ENCODE data around the gene LOXHD1. TPM values are rescaled to one million over a fixed set of nuclear protein-coding genes. Genes with fewer than 3 reads are reported as not detected.

The LOXHD1 gene
- total RNA-seq, 1 experiment from 2014 or later = not detected

DNA sequence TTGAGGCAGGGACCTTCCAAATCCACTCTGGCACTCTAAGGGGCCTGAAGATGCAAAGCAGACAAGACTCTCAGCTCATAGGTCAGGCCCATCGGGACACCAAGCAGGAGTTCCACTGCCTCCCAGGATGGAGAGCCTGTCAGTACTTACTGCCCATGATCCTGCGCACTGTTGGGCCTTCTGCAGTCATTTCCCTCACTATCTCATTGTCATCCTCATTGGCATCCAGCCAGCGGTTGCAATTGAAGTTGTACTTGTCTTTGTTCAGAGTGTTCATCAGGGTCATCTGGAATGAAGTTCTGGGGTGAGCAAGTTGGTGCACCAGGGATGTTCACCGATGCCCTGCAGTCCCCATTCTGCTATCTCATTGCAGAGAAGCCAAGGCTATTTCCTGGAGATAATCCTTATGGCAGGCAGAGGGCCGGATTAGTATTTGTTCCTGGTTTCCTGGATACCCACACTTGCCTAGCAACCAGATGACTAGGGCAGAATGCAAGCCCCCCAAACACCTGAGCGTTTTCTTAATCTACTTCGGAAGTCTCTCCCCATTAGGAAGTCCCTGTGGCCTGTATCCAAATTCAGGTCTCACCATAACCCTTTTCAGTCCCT is 65.1 kb downstream of the LOXHD1 start:
- POLR2A ChIA-PET = no interaction called here
- BruUV-seq (replicated peaks) = no TSS peak

GRCh38 chr18:46590103-46590502 is 66.9 kb downstream of the LOXHD1 start:
- Histone ChIP-seq H3K9me3 (ENCODE audit: control insufficient read depth, insufficient read depth, low read depth, low read length) (no peaks in the 10 kb centered on the region), H3K27me3 (ENCODE audit: control insufficient read depth, insufficient read depth, low read length) (no peaks in the 10 kb centered on the region), H3K36me3 (ENCODE audit: control insufficient read depth, insufficient read depth, low read length) (no peaks in the 10 kb centered on the region), H3K4me1 (ENCODE audit: control insufficient read depth, insufficient read depth, low read length) (no peaks in the 10 kb centered on the region), H3K4me3 (ENCODE audit: low read depth in 2 of 2, low read length in 2 of 2) (no peak overlapping the region), H3K27ac (ENCODE audit: low read length) (no peak overlapping the region)
- ATAC-seq = no peak
- ChIA-PET POLR2A (no interaction called here), CTCF (no interaction called here)
- no TSS peak for BruUV-seq (replicated peaks)
- no peak for DNase-seq (ENCODE audit: low read depth, low spot score)
- in situ Hi-C loops (cut with HindIII; ENCODE audit: low pct_unique_long_range_greater_than_20kb, low sequenced_read_pairs) (no loop called here), intact Hi-C loops (cut with micrococcal nuclease; ENCODE audit: unreplicated experiment) (no loop called here)
- TF ChIP-seq REST (IDR thresholded peaks at IDR 0.05; ENCODE audit: insufficient read depth in 1 of 2, low read depth in 2 of 2, low read length in 1 of 2) (no peak), POLR2AphosphoS5 (IDR thresholded peaks at IDR 0.05; ENCODE audit: low read depth, low read length) (no peak), TCF7L2 (IDR thresholded peaks at IDR 0.05; ENCODE audit: low read depth, low read length) (no peak), SIN3A (IDR thresholded peaks at IDR 0.05; ENCODE audit: borderline replicate concordance, insufficient read depth, low read depth, low read length) (no peak)
- TF ChIP-seq, protein P1, sequence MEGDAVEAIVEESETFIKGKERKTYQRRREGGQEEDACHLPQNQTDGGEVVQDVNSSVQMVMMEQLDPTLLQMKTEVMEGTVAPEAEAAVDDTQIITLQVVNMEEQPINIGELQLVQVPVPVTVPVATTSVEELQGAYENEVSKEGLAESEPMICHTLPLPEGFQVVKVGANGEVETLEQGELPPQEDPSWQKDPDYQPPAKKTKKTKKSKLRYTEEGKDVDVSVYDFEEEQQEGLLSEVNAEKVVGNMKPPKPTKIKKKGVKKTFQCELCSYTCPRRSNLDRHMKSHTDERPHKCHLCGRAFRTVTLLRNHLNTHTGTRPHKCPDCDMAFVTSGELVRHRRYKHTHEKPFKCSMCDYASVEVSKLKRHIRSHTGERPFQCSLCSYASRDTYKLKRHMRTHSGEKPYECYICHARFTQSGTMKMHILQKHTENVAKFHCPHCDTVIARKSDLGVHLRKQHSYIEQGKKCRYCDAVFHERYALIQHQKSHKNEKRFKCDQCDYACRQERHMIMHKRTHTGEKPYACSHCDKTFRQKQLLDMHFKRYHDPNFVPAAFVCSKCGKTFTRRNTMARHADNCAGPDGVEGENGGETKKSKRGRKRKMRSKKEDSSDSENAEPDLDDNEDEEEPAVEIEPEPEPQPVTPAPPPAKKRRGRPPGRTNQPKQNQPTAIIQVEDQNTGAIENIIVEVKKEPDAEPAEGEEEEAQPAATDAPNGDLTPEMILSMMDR (IDR thresholded peaks at IDR 0.05) = no peak

More for the DNA sequence above, 65.1 kb downstream of the LOXHD1 start:
- TF ChIP-seq TCF7L2 (IDR thresholded peaks at IDR 0.05; ENCODE audit: low read depth, low read length) = no peak
- TF ChIP-seq REST (IDR thresholded peaks at IDR 0.05; ENCODE audit: insufficient read depth in 1 of 2, low read depth in 2 of 2, low read length in 1 of 2) = no peak
- TF ChIP-seq, protein P1 (IDR thresholded peaks at IDR 0.05) = no peak
- Histone ChIP-seq H3K4me3 (ENCODE audit: low read depth in 2 of 2, low read length in 2 of 2) (no peak overlapping the region), H3K36me3 (ENCODE audit: control insufficient read depth, insufficient read depth, low read length) (no peaks in the 10 kb centered on the region), H3K27me3 (ENCODE audit: control insufficient read depth, insufficient read depth, low read length) (no peaks in the 10 kb centered on the region), H3K4me1 (ENCODE audit: control insufficient read depth, insufficient read depth, low read length) (no peaks in the 10 kb centered on the region), H3K9me3 (ENCODE audit: control insufficient read depth, insufficient read depth, low read depth, low read length) (no peaks in the 10 kb centered on the region), H3K27ac (ENCODE audit: low read length) (no peak overlapping the region)
- no peak for ATAC-seq
- intact Hi-C loops (cut with micrococcal nuclease; ENCODE audit: unreplicated experiment) (no loop called here), in situ Hi-C loops (cut with HindIII; ENCODE audit: low pct_unique_long_range_greater_than_20kb, low sequenced_read_pairs) (no loop called here)
- no peak for DNase-seq (ENCODE audit: low read depth, low spot score)
- CTCF ChIA-PET = no interaction called here

All from Panc1 (cell line).